Stimulated activated naive CD8-positive, alpha-beta T cell treated with anti-CD3 and anti-CD28 coated beads, Interleukin-15, amount 100 ng/mL, for 72 hours (primary cell): ENCODE data around the gene UVSSA.

ENCODE experiments used
- ATAC-seq: fragments of 150-1000 bp; cut with Tn5 transposase; 2 replicates; pipeline ENCODE4 v1.10.0; 2021; ENCODE audit warnings: mild to moderate bottlenecking, moderate library complexity
- DNase-seq, 2 donors: peaks; one replicate each; pipeline ENCODE4 v3.0.0; 2021 to 2022
- H3K27ac Mint-ChIP-seq, 2 donors: one replicate each; pipeline ENCODE4 v1.8.0; 2022; ENCODE audit warnings: mild to moderate bottlenecking in 2 of 2, mixed read lengths in 2 of 2, moderate library complexity in 2 of 2
- H3K27me3 Mint-ChIP-seq: one replicate; pipeline ENCODE4 v1.8.0; 2022; ENCODE audit warnings: mixed read lengths
- H3K4me1 Mint-ChIP-seq: one replicate; pipeline ENCODE4 v1.8.0; 2022; ENCODE audit warnings: mild to moderate bottlenecking, mixed read lengths
- H3K4me3 Mint-ChIP-seq, 2 donors: one replicate each; pipeline ENCODE4 v1.8.0; 2022; ENCODE audit warnings: mild to moderate bottlenecking in 2 of 2, mixed read lengths in 2 of 2, moderate library complexity in 1 of 2
- H3K9me3 Mint-ChIP-seq, 2 donors: one replicate each; pipeline ENCODE4 v1.8.0; 2022; ENCODE audit warnings: mixed read lengths in 2 of 2

UVSSA gene

GRCh38 chr4:1395941-1396805 is 49.2 kb downstream of the UVSSA start:
- ATAC-seq (no peak), DNase-seq (no peak)
- Mint-ChIP-seq H3K4me1 (peaks cover 5% of the 10 kb centered on the region), H3K27me3 (peaks cover 14% of the 10 kb centered on the region), H3K9me3 (peaks cover 0 to 27% of the 10 kb centered on the region in 2 donors), H3K27ac (no peak overlapping the region), H3K4me3 (no peak overlapping the region)

- H3K27ac Mint-ChIP-seq: no peak overlapping the region
These were observed 49.9 kb downstream of the UVSSA start for GRCh38 chr4:1396806-1397455.

GRCh38 chr4:1398681-1399507 is 51.9 kb downstream of the UVSSA start:
- H3K4me1 Mint-ChIP-seq: peaks cover 8% of the 10 kb centered on the region
- H3K9me3 Mint-ChIP-seq: peaks cover 0 to 27% of the 10 kb centered on the region in 2 donors
- ATAC-seq: no peak
- DNase-seq: no peak
- no peak overlapping the region for H3K4me3 Mint-ChIP-seq
- peaks cover 38% of the 10 kb centered on the region for H3K27me3 Mint-ChIP-seq
- H3K27ac Mint-ChIP-seq: no peak overlapping the region

More at GRCh38 chr4:1396806-1397455, 49.9 kb downstream of the UVSSA start:
- no peak for DNase-seq
- peaks cover 0 to 27% of the 10 kb centered on the region in 2 donors for H3K9me3 Mint-ChIP-seq
- peaks cover 21% of the 10 kb centered on the region for H3K27me3 Mint-ChIP-seq
- no peak overlapping the region for H3K4me3 Mint-ChIP-seq
- no peak for ATAC-seq
- peaks cover 5% of the 10 kb centered on the region for H3K4me1 Mint-ChIP-seq

GRCh38 chr4:1399508-1400190 is 52.6 kb downstream of the UVSSA start:
- Mint-ChIP-seq H3K9me3 (peaks cover 0 to 27% of the 10 kb centered on the region in 2 donors), H3K27me3 (peaks cover 45% of the 10 kb centered on the region), H3K4me3 (no peak overlapping the region), H3K4me1 (peaks cover 10% of the 10 kb centered on the region), H3K27ac (peak overlapping the region in 1 of 2 donors; percentile 82)
- ATAC-seq (no peak), DNase-seq (peak in 1 of 2 donors; percentile 7)

GRCh38 chr4:1400191-1400805 is 53.3 kb downstream of the UVSSA start:
- Mint-ChIP-seq H3K4me1 (peaks cover 13% of the 10 kb centered on the region), H3K27me3 (peaks cover 51% of the 10 kb centered on the region), H3K27ac (peak overlapping the region in 1 of 2 donors; percentile 82), H3K9me3 (peaks cover 0 to 26% of the 10 kb centered on the region in 2 donors), H3K4me3 (no peak overlapping the region)
- ATAC-seq: no peak
- DNase-seq: no peak

GRCh38 chr4:1400831-1401408 is 53.9 kb downstream of the UVSSA start:
- Mint-ChIP-seq H3K9me3 (peaks cover 0 to 20% of the 10 kb centered on the region in 2 donors), H3K27me3 (peaks cover 56% of the 10 kb centered on the region), H3K4me3 (no peak overlapping the region), H3K27ac (peak overlapping the region in 1 of 2 donors; percentile 82), H3K4me1 (peaks cover 15% of the 10 kb centered on the region)
- ATAC-seq: no peak
- DNase-seq: no peak

- no peak for ATAC-seq
- H3K27ac Mint-ChIP-seq: no peak overlapping the region
- no peak for DNase-seq
- peaks cover 15% of the 10 kb centered on the region for H3K4me1 Mint-ChIP-seq
- no peak overlapping the region for H3K4me3 Mint-ChIP-seq
- H3K9me3 Mint-ChIP-seq: peaks cover 0 to 16% of the 10 kb centered on the region in 2 donors
- H3K27me3 Mint-ChIP-seq: peaks cover 56% of the 10 kb centered on the region
These were observed 54.5 kb downstream of the UVSSA start for GRCh38 chr4:1401409-1402020.

GRCh38 chr4:1402021-1402515 is 55.1 kb downstream of the UVSSA start:
- H3K27ac Mint-ChIP-seq: no peak overlapping the region
- DNase-seq (peak in 1 of 2 donors; percentile 8), ATAC-seq (no peak)
- peaks cover 17% of the 10 kb centered on the region for H3K4me1 Mint-ChIP-seq
- H3K4me3 Mint-ChIP-seq: no peak overlapping the region
- peaks cover 60% of the 10 kb centered on the region for H3K27me3 Mint-ChIP-seq
- peaks cover 0 to 11% of the 10 kb centered on the region in 2 donors for H3K9me3 Mint-ChIP-seq

- H3K27me3 Mint-ChIP-seq: peaks cover 65% of the 10 kb centered on the region
- no peak for DNase-seq
- H3K4me3 Mint-ChIP-seq: no peak overlapping the region
- H3K9me3 Mint-ChIP-seq: peaks cover 0 to 8% of the 10 kb centered on the region in 2 donors
- H3K27ac Mint-ChIP-seq: no peak overlapping the region
- H3K4me1 Mint-ChIP-seq: peaks cover 22% of the 10 kb centered on the region
- ATAC-seq: no peak
These were observed 55.6 kb downstream of the UVSSA start for GRCh38 chr4:1402516-1403091.

- Mint-ChIP-seq H3K4me1 (peaks cover 27% of the 10 kb centered on the region), H3K4me3 (no peak overlapping the region), H3K27me3 (peaks cover 71% of the 10 kb centered on the region), H3K9me3 (peaks cover 0 to 8% of the 10 kb centered on the region in 2 donors), H3K27ac (no peak overlapping the region)
- peak in 1 of 2 donors; percentile 7 for DNase-seq
- ATAC-seq: no peak
These were observed 56.2 kb downstream of the UVSSA start for GRCh38 chr4:1403177-1403583.

- H3K4me1 Mint-ChIP-seq: peaks cover 31% of the 10 kb centered on the region
- H3K27me3 Mint-ChIP-seq: peaks cover 78% of the 10 kb centered on the region
- peaks cover 0 to 2% of the 10 kb centered on the region in 2 donors for H3K9me3 Mint-ChIP-seq
- H3K27ac Mint-ChIP-seq: no peak overlapping the region
- DNase-seq: peak in 1 of 2 donors; percentile 8
- no peak for ATAC-seq
- H3K4me3 Mint-ChIP-seq: peak overlapping the region in 1 of 2 donors; percentile 52
These were observed 56.9 kb downstream of the UVSSA start for GRCh38 chr4:1403591-1404572.

GRCh38 chr4:1404573-1405253 is 57.7 kb downstream of the UVSSA start:
- peak overlapping the region in 1 of 2 donors; percentile 74 for H3K27ac Mint-ChIP-seq
- DNase-seq (peak in 1 of 2 donors; percentile 8), ATAC-seq (no peak)
- no peaks in the 10 kb centered on the region for H3K9me3 Mint-ChIP-seq
- no peak overlapping the region for H3K4me3 Mint-ChIP-seq
- H3K4me1 Mint-ChIP-seq: peaks cover 28% of the 10 kb centered on the region
- H3K27me3 Mint-ChIP-seq: peaks cover 86% of the 10 kb centered on the region
